K562 treated with DMSO at 1 percent for 48 hours (cell line): Measurements from ENCODE around the gene TTC1. TPM values are rescaled to one million over a fixed set of nuclear protein-coding genes. Genes with fewer than 3 reads are reported as not detected.

ENCODE experiments used
- total RNA-seq: library from RNA; unstranded; fragments of 300-600 nt; gene quantifications from 2 replicates; pipeline ENCODE4 v1.2.3, GENCODE V29; 2022; ENCODE audit warnings: low replicate concordance; ENCODE audit errors: extremely low read depth

TTC1 gene
- not detected in 2 replicates for total RNA-seq

GRCh38 chr5:160008877-160009590 is at the start of gene TTC1:
Gene TTC1 (plus strand): TSS chr5:160009139. CDS start chr5:160010529, 1,390 bp downstream.

Other genes with a start within 250 kb of the TTC1 start
- not detected in 2 replicates for gene ADRA1B, start 92.7 kb upstream of the TTC1 start, total RNA-seq
- not detected in 2 replicates for gene PWWP2A, start 110.3 kb downstream of the TTC1 start, total RNA-seq
- not detected in 2 replicates for gene FABP6, start 220.4 kb downstream of the TTC1 start, total RNA-seq